GM19395 (cell line): ENCODE data around the gene ETAA1.

ENCODE experiments used
- ATAC-seq: cut with Tn5 transposase; IDR thresholded peaks from one replicate; pipeline ENCODE4 v1.9.1; 2021; ENCODE audit warnings: mild to moderate bottlenecking, moderate library complexity; ENCODE audit not compliant: unreplicated experiment

ETAA1 gene

DNA sequence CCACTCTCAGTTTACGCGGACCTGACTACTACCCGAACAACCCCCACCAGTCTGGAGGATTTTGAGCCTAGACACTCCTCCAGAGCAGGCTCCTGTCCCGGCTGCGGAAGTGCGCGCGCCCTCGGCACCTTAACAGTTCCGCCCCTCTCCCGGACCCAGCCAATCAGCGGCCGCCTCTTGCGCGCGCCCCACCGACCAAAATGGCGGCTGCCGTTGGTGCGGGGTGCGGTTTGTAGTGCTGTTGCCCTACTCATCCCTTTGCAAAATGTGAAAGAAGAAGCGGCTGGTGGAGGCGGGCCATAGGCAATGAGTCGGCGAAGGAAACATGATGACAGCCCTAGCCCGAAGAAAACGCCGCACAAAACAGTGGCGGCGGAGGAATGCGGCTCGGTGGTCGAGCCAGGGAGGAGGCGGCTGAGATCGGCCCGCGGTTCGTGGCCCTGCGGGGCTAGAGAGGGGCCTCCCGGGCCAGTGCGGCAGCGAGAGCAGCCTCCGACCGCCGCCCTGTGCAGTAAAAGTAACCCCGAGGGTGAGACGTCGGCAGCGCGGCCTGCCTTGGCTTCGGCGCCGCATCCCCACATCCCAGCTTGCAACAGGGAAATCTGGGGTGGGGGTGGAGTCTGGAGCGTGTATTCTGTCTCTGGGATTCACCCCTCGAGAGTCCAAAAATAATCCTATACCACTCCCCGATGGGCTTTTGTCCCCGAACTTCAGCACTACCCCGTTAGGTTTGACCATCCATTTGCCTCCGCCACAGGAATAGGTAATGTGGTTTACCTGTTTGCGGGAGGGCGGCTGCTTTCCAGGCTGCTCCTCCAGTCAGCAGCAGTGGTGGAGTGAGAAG lies at the start of gene ETAA1:
Gene ETAA1, plus strand, starts transcription at position 191 of the 844 bp plus-strand sequence. Its CDS starts 116 bp downstream, at position 307.
- peak; percentile 99 for ATAC-seq

DNA sequence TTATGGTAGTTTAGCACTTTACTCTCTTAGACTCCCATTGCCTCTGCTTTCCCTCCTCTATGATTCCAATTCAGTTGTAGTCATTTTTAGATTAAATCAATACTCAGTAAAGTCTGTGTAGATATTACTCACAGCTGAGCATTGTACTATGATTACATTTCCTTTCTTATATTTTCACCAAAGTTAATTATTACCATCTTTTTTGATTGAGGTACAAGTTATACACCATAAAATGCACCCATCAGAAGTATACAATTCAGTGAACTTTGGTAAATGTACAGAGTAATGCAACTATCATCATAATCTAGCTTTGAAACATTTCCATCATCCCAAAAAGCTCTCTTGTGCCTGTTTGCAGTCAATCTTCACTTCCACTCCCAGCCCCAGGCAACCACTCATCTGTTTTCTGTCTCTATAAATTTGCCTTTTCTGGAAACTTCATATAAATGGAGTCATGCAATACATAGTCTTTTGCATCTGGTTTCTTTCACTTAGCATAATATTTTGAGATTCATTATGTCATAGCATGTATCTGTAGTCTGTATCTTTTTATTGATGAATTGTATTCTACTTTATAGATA lies 30.2 kb upstream of the ETAA1 start:
- ATAC-seq = no peak

DNA sequence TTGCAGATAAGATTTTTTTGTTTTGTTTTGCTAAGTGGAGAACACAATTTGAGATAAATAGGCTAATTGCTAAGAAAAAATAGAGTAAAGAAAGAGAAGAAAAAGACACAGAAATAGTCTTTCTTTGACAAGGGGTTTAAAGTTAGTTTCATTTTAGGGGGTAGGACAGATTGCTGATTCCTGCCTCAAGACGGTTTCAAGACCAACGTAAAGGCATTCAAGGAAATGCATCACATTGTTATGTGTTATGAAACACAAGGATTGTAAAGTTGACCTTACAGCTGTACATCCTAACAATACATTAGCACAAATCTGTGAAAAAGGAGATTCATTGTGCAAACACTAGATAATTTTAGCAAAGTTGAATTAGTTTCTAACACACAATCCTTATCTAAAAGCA lies 22.7 kb upstream of the ETAA1 start:
- no peak for ATAC-seq

DNA sequence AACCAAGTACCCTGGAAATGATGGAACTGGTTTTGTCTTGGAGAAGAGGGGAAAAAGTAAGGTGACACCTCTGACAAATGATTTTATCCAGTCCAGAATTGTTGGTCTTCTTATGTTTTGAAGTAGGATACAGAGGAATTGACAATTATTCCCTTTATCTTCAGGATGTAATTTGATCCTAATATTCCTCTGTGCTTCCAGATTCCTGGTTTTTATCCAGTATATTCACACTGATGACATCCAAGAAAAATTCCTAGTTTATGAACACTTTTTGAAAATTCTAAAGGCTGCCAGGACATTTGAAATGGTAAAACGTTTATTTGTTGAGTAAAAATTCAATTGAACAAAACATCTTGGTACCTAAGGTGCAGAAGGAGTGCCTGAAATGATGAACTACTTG lies 22.2 kb upstream of the ETAA1 start:
- no peak for ATAC-seq

DNA sequence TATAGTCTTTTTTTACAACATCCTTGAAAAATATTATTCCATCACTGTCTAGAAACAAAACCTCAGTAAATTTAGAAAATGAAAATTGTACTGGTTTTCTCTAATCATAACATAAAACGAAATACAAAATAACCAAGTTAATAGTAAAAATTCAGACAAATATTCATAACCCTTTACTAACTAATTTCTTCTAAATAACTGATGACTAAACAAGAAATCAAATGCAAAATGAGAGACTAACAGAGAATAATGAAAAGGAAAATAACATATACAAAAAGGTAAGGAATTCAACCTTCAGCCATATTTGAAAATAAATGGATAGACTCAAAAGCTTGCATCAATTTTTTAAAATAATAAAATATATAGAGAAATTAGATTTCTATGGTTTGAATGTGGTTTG lies 18.6 kb upstream of the ETAA1 start:
- no peak for ATAC-seq

DNA sequence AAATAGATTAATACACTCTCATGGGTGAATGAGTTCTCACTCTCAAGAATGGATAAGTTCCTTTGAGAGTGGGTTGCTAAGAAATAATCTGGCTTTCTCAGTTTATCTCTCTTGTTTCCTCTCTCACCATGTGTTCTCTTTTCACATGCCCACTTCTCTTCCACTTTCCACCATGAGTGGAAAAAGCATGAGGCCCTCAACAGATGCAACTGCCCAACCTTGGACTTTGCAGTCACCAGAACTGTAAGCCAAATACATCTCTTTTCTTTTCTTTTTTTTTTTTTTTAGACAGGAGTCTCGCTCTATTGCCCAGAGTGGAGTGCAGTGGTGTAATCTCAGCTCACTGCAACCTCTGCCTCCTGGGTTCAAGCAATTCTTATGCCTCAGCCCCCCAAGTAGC lies 18.1 kb upstream of the ETAA1 start:
- no peak for ATAC-seq

DNA sequence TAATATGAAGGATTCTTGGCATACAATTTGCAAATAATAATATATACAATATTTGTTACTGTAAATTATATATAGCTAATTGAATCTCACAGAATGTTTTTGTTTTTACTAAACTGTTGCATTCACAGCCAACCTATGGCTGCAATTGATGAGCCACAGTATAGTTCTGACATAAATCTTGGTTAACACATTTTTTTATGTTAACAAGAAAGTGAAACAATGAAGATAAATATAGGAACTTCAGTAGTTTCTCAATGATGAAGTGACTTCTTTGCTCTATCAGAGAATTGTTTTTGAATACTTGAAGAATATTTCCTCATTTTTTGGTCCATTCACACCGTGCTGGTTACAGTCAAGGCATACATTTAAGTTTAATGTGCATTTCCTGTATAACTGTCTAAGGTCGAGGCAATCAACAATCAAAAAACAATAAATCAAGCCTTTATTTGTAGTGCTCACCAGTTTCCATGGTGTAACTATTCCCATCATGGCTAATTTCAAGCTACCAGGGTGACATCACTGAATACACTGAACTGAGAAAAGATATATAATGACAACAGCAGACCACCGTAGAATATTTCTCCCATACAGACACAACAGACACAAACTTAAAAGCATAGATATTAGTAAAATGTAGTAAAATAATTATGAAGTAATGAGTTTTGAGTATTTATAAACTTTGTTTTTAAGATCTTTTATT lies 12.9 kb upstream of the ETAA1 start:
- ATAC-seq = peak; percentile 53

DNA sequence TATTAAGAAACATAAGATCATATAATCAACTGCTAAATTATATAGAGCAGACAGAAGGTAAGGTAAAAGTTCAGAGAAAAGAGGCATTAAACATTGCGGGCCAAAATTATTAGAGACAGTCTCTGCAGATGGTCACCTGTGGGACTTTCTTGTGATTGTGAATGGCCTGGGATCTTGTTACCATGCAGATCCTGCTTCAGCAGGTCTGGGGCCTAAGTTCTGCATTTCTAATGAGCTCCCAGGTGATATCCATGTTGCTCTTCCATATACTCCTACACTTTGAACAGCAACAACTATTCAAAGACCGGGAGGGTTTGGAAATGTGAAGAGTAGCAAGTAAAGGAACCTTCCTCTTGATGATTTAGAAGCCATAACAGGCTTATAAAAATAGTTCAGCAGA lies 8.5 kb upstream of the ETAA1 start:
- no peak for ATAC-seq

DNA sequence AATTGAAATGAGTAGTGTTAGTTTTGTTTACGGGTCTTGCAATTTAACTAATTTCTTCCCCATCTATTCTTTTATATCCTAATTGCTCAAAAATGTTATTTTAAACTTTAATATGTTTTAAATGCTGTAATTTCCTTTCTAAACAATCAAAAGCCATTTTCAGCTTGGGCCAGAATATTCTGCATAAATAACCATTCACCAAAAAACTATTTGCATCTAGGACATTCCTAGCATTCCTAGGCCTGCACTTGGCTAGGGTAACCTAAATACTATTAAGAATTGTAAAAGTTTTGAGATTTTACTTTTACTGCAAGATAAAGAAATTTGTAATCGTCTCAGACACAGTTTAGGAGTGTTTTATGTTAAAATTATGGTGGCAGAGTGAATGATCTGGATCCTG lies 7.8 kb upstream of the ETAA1 start:
- no peak for ATAC-seq

DNA sequence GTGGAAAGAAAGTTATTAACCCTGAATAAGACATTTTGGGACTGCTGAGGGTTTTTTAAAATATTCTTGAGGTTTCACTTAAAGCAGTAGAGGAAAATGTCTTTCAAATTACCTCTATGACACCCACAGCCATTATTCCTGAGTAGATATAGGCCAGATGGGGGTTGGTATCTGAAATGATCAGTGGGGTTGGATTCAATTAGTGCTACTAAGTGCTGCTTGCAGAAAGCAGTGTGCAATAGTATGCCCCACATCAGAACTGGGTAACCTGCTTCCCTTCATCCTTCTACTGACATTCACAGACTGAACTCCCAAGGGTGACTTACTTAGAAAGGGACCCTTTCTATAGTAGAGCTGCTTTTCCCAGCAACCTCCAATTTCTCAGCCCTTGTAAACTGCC lies 7.3 kb upstream of the ETAA1 start:
- ATAC-seq = no peak

DNA sequence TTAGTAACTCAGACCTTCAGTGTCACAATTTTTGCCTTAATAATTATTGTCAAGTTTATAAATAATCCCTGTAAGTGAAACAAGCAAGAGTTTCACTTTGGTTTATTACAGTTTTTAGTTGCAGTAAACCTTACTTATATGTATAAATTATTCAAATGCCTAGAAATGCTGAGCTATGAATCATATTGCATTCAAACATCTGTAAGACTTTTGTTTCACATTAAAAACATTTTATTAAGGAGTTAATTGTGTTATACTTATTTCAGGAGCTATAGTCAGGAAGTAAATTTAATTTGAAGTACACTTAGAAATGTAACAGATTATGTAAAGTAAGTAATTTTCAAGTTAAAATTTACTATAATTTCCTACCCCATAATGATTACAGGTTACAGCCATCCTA lies 3.9 kb upstream of the ETAA1 start:
- no peak for ATAC-seq

DNA sequence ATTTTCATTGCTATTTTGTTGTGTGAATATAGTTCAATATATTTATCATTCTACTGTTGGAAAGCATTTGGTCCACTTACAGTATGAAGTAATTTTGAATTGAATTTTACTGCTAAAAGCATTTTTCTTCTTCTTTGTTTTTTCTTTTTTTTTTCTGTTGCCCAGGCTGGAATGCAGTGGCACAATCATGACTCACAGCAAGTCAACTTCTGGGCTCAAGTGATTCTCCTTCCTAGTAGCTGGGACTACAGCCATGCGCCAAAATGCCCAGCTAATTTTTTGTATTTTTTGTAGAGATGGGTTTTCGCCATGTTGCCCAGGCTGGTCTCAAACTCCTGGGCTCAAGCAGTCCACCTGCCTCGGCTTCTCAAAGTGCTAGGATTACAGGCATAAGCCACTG lies 2.4 kb upstream of the ETAA1 start:
- ATAC-seq = no peak

DNA sequence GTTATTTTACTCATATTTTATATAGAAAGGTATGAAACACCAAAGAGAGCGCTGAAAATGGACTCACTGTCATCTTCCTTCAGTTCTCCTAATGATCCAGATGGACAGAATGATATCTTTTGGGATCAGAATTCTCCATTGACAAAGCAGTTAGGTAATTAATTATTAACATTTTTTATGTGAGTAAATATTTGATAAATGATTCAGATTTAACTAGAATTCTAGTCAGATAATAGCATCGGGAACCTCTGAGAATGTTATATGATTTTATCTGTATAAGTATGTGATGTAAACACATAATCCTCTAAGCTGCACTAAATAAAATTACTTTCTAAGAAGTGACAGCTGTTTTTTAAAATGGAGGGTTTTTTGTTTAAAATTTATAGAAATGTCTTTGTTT lies 2.0 kb downstream of the ETAA1 start:
- no peak for ATAC-seq

DNA sequence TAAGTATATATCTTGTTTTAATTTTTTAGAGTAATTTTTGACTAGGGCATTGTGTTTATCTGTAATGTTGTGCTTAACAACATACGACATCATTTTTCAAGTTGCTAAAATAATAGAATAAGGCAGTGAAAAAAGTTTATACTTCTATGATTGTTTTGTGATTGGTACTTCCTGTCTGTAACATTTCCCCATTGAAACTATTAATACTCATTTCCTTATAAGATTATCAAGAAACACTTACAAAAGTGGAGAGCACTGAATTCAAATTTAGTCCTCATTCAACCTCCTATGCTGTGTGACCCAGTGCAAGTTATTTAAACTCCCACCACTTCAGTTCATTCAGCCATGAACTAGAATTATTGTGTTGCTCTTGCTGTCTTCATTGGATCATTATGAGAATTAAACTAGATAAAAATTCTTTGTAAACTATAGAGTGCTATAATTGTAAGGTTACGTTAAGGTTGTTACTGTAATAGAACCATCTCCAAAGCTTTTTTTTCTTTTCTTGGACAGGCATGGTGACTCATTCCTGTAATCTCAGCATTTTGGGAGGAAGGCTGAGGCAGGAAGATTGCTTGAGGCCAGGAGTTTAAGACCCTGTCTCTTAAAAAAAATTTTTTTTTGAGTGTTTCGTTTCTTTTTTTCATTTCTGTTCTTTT lies 2.8 kb downstream of the ETAA1 start:
- ATAC-seq = no peak

DNA sequence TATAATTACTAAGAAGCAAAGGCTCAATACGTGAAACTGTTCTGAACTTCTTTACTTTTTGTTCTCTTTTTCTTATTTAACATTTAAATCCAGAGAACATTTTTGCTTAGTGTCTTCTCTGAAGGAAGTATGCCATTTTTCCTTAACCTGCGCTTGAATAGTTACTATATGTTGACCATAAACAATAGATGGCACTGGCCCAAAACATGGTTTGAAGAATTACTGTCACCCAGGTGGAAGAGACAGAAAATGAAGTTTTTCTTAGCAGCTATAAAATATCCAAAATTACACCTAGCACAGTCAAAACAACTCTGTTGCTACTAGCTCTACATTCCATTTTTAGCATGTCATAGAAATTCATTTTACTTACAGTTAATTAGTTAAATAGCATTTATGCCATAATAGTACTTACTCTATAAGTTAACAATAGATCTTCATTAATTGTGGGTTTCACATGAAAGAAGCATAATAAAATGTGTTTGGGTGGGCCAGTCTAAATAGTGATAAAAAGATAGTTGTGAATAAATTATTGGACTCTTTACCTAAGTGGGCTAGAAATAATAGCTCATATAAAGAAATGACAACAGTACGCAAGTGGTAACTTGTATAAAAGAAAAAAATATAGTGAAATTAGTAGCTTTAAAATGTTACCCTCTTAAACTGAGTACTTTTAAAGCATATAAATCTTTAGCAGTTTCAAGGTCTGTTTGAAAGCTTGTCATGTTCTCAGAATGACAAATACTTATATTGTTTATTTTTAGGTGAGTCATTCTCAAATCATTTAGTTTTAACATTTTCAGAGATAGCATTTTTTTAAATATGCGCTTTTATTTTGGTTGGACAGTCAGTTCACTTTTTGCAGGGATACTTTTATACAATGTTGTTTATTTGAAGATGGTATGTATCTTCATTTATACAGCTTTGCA lies 3.7 kb downstream of the ETAA1 start:
- ATAC-seq = no peak

DNA sequence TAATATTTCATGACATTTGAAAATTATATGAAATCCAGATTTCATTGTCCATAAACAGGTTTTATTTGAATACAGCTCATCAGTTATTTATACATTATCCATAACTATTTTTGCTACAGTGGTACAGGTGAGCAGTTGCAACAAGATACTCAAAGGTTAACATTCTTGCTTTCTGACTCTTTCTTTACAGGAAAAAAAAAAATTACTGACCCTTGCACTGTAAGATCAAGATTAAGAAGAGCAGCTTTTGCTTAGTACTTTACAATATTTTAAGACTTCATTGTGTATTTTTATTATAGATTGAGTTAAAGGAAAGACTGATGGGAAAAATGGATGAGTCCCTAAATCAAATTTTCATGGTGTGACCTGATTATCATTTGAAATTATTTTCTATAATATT lies 11.2 kb downstream of the ETAA1 start:
- ATAC-seq = no peak

DNA sequence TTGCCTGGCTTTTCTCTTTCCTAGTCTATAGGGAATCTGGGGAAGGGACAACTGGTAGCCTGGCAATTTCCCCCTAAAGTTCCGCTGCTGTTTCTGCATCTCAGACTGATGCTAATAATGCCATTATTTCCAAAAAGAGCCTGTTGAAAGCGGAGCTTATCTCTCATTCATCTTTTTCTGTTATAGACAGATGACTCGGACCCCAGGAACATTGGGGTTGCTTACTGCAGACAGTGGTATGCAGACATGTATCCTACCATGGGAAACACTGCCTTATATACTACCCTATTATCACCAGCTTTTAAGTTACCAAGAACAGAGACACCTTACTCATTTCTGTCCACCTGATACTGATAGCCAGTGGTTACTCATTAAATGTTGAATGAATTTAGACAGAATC lies 15.3 kb downstream of the ETAA1 start:
- ATAC-seq = no peak

DNA sequence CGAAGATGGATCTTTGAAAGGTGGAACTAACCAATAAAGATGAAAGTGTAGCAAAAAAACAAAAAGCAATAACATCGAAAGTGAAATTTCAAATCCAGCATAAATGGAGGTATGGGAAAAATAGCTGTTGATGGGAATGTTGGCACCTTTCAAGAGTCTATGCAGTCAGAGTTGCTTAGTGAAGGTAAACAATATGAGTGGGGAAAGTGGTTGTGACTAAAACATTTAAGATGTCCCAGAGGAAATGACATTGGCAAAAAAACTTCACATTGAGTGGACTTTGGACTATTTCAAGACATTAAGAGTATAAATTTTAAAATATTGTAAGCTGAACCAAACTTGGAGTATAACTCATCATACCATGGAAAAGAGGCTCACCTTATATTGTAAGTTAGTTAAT lies 17.7 kb downstream of the ETAA1 start:
- ATAC-seq = no peak

DNA sequence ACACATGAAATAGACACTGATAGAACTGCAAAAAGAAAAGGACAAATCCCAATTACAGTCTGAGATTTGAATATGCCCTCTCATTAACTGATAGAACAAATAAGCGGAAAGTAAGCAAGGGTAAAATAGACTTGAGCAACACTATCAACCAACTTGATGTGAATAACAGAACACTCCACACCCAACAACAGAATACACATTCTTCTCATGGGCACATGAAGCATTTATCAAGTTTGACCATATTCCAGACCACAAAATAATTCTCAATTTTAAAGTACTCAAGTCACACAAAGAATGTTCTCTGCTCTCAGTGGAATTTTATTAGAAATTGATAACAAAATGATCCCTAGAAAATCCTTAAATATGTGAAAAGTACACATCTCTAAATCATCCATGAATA lies 19.0 kb downstream of the ETAA1 start:
- ATAC-seq = no peak

DNA sequence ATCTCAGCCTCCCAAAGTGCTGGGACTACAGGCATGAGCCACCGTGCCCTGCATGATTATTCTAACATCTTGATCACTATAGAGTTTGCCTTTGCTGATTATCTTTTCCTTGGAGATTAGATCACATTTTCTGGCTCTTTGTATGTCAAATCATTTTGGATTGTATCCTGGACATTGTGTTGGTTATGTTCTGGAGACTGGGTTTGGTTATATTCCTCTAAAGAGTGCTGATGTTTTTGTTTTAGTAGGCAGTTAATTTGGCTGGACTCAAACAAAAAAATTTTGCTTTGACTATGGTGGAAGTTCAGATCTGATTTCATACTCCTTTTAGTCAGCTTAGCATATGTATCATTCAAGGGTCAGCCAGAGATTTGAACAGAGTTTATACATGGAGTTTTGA lies 26.4 kb downstream of the ETAA1 start:
- ATAC-seq = no peak

DNA sequence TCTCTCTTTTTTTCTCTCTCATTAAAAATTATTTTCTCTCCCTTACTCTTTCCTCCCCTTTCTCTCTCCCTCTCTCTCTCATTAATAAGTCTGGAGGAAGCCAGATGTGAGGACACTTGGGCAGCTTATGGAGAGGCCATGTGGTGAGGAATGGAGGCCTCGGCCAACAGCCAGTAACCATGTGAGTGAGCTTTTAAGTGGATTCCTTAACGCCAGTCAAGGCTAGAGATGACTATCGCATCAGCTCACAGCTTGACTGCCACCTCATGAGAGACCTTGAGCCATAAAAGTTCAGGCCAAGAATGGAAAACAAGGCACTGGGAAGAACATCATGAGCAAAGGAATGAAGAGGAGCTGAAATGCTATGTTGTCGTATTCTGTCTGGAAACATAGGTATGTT lies 39.1 kb downstream of the ETAA1 start:
- no peak for ATAC-seq
